Caco-2 (cell line): ENCODE results near the gene MBNL2. TPM values are rescaled to one million over a fixed set of nuclear protein-coding genes. Genes with fewer than 3 reads are reported as not detected.
A peak's percentile ranks its signal among the peaks of the same experiment; 100 is the strongest.

Experiments used
- BruUV-seq: library from RNA; stranded (reverse); fragments of 400-500 nt; replicated peaks from 2 replicates; lab custom pipeline; 2021; lab: Mats Ljungman, UMichigan
- CTCF ChIA-PET: fragments of 300-600 bp; sonication (Branson Sonifier 250); formaldehyde crosslinking; loops from one replicate; lab custom pipeline; 2022; ENCODE audit warnings: antibody characterized with exemption; lab: Charles Lee
- POLR2A ChIA-PET: fragments of 300-600 bp; sonication (Branson Sonifier 250); formaldehyde crosslinking; loops from one replicate; lab custom pipeline; 2022; ENCODE audit warnings: antibody characterized with exemption; lab: Charles Lee
- DNase-seq, 2 experiments: peaks; one replicate each; pipeline versions ENCODE4 v3.0.0 to v3.0.0-alpha.2; 2020 to 2022
- H3K27me3 ChIP-seq: replicated peaks from 2 replicates; pipeline ENCODE4 v1.6.0; 2011; ENCODE audit warnings: low read length; ENCODE audit not compliant: control insufficient read depth, insufficient read depth
- H3K36me3 ChIP-seq: 2 replicates; pipeline ENCODE4 v1.5.1; 2011; ENCODE audit warnings: low read length; ENCODE audit not compliant: control insufficient read depth, insufficient read depth
- H3K4me1 ChIP-seq: fragments of 250-450 bp; sonication (Bioruptor Pico); 2 replicates; pipeline ENCODE4 v1.5.1; 2020; ENCODE audit warnings: mild to moderate bottlenecking
- H3K4me3 ChIP-seq: 2 replicates; pipeline ENCODE4 v1.5.1; 2011; ENCODE audit warnings: low read depth, mild to moderate bottlenecking, control low read depth, low read length
- H3K9me3 ChIP-seq: fragments of 250-450 bp; sonication (Bioruptor Pico); 2 replicates; pipeline ENCODE4 v1.5.1; 2020; ENCODE audit warnings: mild to moderate bottlenecking, moderate library complexity
- H3K27ac Mint-ChIP-seq: one replicate; pipeline ENCODE4 v1.8.0; 2022; ENCODE audit warnings: mixed read lengths; ENCODE audit not compliant: unreplicated experiment
- H3K27me3 Mint-ChIP-seq: one replicate; pipeline ENCODE4 v1.8.0; 2022; ENCODE audit warnings: mixed read lengths; ENCODE audit not compliant: insufficient read depth, unreplicated experiment
- H3K36me3 Mint-ChIP-seq: one replicate; pipeline ENCODE4 v1.8.0; 2022; ENCODE audit warnings: mild to moderate bottlenecking, mixed read lengths; ENCODE audit not compliant: insufficient read depth, unreplicated experiment
- H3K4me1 Mint-ChIP-seq: one replicate; pipeline ENCODE4 v1.8.0; 2022; ENCODE audit warnings: low read depth, mixed read lengths; ENCODE audit not compliant: unreplicated experiment
- H3K4me3 Mint-ChIP-seq: one replicate; pipeline ENCODE4 v1.8.0; 2022; ENCODE audit warnings: mild to moderate bottlenecking, moderate library complexity, mixed read lengths; ENCODE audit not compliant: unreplicated experiment
- H3K9me3 Mint-ChIP-seq: one replicate; pipeline ENCODE4 v1.8.0; 2022; ENCODE audit warnings: mixed read lengths; ENCODE audit not compliant: unreplicated experiment
- CTCF ChIP-seq, 2 experiments: fragments of 200-600 bp in 1 of 2; IDR thresholded peaks; 1 replicate in 1 of 2; 2 replicates in 1 of 2; pipeline versions ENCODE4 v1.5.1 to v1.8.0; 2011 to 2022; ENCODE audit warnings: antibody characterized with exemption in 1 of 2, control low read depth in 1 of 2, inconsistent platforms in 1 of 2, low read depth in 1 of 2, low read length in 1 of 2, mild to moderate bottlenecking in 1 of 2, moderate library complexity in 1 of 2; ENCODE audit not compliant: insufficient read depth in 1 of 2, severe bottlenecking in 1 of 2, unreplicated experiment in 1 of 2
- intact Hi-C: fragments of 100-400 bp; cut with micrococcal nuclease; formaldehyde crosslinking; loops from one replicate; pipeline ENCODE4 v1.10.0; 2022; ENCODE audit not compliant: unreplicated experiment
- total RNA-seq: library from RNA; stranded (reverse); gene quantifications from 2 replicates; pipeline ENCODE4 v1.2.3, GENCODE V29; 2022

Gene MBNL2
- total RNA-seq, 1 experiment from 2014 or later: 41.6 TPM

DNA sequence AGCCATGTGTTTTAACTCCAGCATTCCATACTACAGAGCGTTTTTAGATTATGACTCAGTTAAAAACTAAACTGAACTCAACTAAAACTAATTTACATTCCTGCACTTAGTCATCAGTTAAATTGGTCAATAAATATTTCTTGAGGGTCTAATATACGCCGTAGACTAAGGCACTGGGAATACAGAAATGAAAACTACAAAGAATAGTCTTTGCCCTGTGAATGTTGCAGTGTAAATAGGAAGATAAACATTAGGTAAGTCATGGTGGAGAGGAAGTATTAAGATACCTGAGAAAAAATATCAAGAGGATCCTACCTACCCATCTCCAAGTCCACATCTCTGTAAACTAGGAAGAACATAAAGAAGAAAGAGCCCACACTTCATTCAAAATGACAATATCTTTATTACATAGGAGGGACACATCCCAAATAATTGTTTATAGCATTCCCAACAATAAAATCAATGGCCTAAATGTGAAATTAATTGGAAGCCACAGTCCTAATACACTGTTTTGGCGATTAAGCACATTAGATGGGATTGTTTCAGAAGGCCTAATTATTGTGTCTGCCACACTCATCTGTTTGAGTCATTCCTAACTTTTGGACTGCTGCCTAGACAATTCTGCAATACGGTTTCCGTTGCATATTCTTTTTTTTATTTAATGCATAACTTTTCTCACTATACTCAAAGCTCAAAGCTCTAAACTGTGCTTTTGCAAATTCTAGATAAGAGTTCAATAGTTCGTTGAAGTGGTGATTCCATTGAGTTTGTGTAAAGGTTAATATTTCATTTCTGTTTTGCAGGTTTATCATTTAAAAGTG lies 52.9 kb downstream of the MBNL2 start:
- peaks cover 24% of the 10 kb centered on the region for H3K4me1 Mint-ChIP-seq
- H3K36me3 Mint-ChIP-seq: peaks cover 18% of the 10 kb centered on the region
- no peak for DNase-seq
- Histone ChIP-seq H3K36me3 (peaks cover 2% of the 10 kb centered on the region; the same call in 1 of the 2 replicates), H3K4me1 (peaks cover 69% of the 10 kb centered on the region), H3K4me3 (no peak overlapping the region), H3K27me3 (no peaks in the 10 kb centered on the region), H3K9me3 (no peaks in the 10 kb centered on the region)
- BruUV-seq: no TSS peak
- H3K27me3 Mint-ChIP-seq: no peaks in the 10 kb centered on the region
- TF ChIP-seq CTCF (IDR thresholded peaks at IDR 0.05; ENCODE audit: insufficient read depth in 1 of 2, low read depth in 1 of 2, low read length in 1 of 2, severe bottlenecking in 1 of 2, unreplicated experiment in 1 of 2): no peak
- POLR2A ChIA-PET: no interaction called here
- CTCF ChIA-PET: no interaction called here
- no peak overlapping the region for H3K4me3 Mint-ChIP-seq
- H3K9me3 Mint-ChIP-seq: no peaks in the 10 kb centered on the region
- H3K27ac Mint-ChIP-seq: peak overlapping the region; percentile 29
- intact Hi-C loops: loop anchor here (1.0 to 5.0 kb wide), 4 partner anchors 17 to 67 kb away; partner anchors contain the start of gene MBNL2

- Histone ChIP-seq H3K4me3 (no peak overlapping the region), H3K27me3 (no peaks in the 10 kb centered on the region), H3K36me3 (peaks cover 2% of the 10 kb centered on the region; the same call in 1 of the 2 replicates), H3K4me1 (peaks cover 78% of the 10 kb centered on the region), H3K9me3 (no peaks in the 10 kb centered on the region)
- POLR2A ChIA-PET: interaction anchor here (0.6 kb wide), 1 partner anchor 147 kb away, joined by 5 read pairs; no protein-coding TSS in a partner anchor
- intact Hi-C loops: loop anchor here (2.0 to 5.0 kb wide), 2 partner anchors 53 to 66 kb away; partner anchors contain the start of gene MBNL2
- CTCF ChIA-PET: no interaction called here
- peaks cover 24% of the 10 kb centered on the region for H3K36me3 Mint-ChIP-seq
- peaks cover 32% of the 10 kb centered on the region for H3K4me1 Mint-ChIP-seq
- H3K4me3 Mint-ChIP-seq: no peak overlapping the region
- H3K9me3 Mint-ChIP-seq: no peaks in the 10 kb centered on the region
- H3K27ac Mint-ChIP-seq: peak overlapping the region; percentile 29
- no peak for TF ChIP-seq CTCF (IDR thresholded peaks at IDR 0.05; ENCODE audit: insufficient read depth in 1 of 2, low read depth in 1 of 2, low read length in 1 of 2, severe bottlenecking in 1 of 2, unreplicated experiment in 1 of 2)
- DNase-seq: no peak
- BruUV-seq: TSS peak; percentile 37
- H3K27me3 Mint-ChIP-seq: no peaks in the 10 kb centered on the region
These were observed 53.8 kb downstream of the MBNL2 start for GRCh38 chr13:97275776-97276501.

GRCh38 chr13:97276862-97277269 lies 54.7 kb downstream of the MBNL2 start:
- no peak for TF ChIP-seq CTCF (IDR thresholded peaks at IDR 0.05; ENCODE audit: insufficient read depth in 1 of 2, low read depth in 1 of 2, low read length in 1 of 2, severe bottlenecking in 1 of 2, unreplicated experiment in 1 of 2)
- peaks cover 2% of the 10 kb centered on the region for H3K36me3 ChIP-seq
- no peak overlapping the region for H3K4me3 ChIP-seq
- CTCF ChIA-PET: no interaction called here
- H3K4me3 Mint-ChIP-seq: no peak overlapping the region
- H3K36me3 Mint-ChIP-seq: peaks cover 25% of the 10 kb centered on the region
- H3K9me3 Mint-ChIP-seq: no peaks in the 10 kb centered on the region
- no peaks in the 10 kb centered on the region for H3K9me3 ChIP-seq
- H3K4me1 Mint-ChIP-seq: peaks cover 32% of the 10 kb centered on the region
- H3K27ac Mint-ChIP-seq: no peak overlapping the region
- H3K4me1 ChIP-seq: peaks cover 74% of the 10 kb centered on the region
- DNase-seq: no peak
- no TSS peak for BruUV-seq
- no peaks in the 10 kb centered on the region for H3K27me3 ChIP-seq
- POLR2A ChIA-PET: interaction anchor here (0.6 kb wide), 1 partner anchor 148 kb away, joined by 5 read pairs; no protein-coding TSS in a partner anchor
- H3K27me3 Mint-ChIP-seq: no peaks in the 10 kb centered on the region
- intact Hi-C loops: loop anchor here (5.0 kb wide), 1 partner anchor 65 kb away; no protein-coding TSS in a partner anchor
